Spleen (tissue), 7 donors: ENCODE results near the gene MTCP1.

Source experiments
- POLR2A ChIP-seq, 3 donors: fragments of 450-650 bp; IDR thresholded peaks; one replicate each; pipeline ENCODE4 v1.5.1; 2017; ENCODE audit warnings: antibody characterized with exemption in 3 of 3, mild to moderate bottlenecking in 1 of 3
- POLR2AphosphoS5 ChIP-seq, 3 donors: sonication (generic); formaldehyde crosslinking; IDR thresholded peaks; one replicate each; pipeline ENCODE4 v1.5.1; 2017; ENCODE audit warnings: antibody characterized with exemption in 3 of 3
- TF ChIP-seq, protein P1 (sequence below), 11 experiments: fragments of 200-600 bp in 7 of 11; fragments of 450-650 bp in 4 of 11; sonication (generic) in 4 of 11; IDR thresholded peaks in 8 of 11; conservative IDR thresholded peaks in 3 of 11; 1 replicate in 7 of 11; 2 replicates in 4 of 11; pipeline versions ENCODE4 v1.4.0 to v1.8.0; 2016 to 2021; ENCODE audit warnings: antibody characterized with exemption in 11 of 11, inconsistent platforms in 4 of 11, mild to moderate bottlenecking in 1 of 11
- donor health status: DM: no; HTN: no; CAD: no; lungs with moderate emphysema.
- donor health status: DM: no; HTN: no; CAD: no.
- donor health status: DM: no; HTN: no; CAD: no.

DNA sequence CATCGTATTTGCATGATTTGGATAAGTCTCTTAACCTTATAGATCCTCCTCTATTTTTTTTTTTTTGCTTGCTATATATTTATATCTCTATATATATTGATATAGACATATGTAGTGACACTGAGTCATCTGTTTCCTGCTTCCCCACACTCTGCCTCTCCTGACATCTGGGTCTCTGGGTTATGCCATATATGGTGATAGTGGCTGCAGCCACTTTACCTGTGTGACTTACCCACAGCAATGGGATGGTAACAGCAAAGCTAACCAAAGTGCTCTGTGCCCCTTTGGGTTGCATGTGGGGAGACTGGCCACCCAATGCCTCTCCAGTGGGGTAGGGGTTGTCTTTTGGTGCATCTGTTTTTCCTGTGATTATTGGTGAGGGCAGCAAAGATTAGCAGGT lies 14.5 kb downstream of the MTCP1 start:
- TF ChIP-seq, protein P1, sequence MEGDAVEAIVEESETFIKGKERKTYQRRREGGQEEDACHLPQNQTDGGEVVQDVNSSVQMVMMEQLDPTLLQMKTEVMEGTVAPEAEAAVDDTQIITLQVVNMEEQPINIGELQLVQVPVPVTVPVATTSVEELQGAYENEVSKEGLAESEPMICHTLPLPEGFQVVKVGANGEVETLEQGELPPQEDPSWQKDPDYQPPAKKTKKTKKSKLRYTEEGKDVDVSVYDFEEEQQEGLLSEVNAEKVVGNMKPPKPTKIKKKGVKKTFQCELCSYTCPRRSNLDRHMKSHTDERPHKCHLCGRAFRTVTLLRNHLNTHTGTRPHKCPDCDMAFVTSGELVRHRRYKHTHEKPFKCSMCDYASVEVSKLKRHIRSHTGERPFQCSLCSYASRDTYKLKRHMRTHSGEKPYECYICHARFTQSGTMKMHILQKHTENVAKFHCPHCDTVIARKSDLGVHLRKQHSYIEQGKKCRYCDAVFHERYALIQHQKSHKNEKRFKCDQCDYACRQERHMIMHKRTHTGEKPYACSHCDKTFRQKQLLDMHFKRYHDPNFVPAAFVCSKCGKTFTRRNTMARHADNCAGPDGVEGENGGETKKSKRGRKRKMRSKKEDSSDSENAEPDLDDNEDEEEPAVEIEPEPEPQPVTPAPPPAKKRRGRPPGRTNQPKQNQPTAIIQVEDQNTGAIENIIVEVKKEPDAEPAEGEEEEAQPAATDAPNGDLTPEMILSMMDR (IDR thresholded peaks at IDR 0.05 in 8 of 11, conservative IDR thresholded peaks at IDR 0.05 in 3 of 11) = no peak
- TF ChIP-seq POLR2A (IDR thresholded peaks at IDR 0.05) (no peak), POLR2AphosphoS5 (IDR thresholded peaks at IDR 0.05) (no peak)
